GM12878 (cell line): ENCODE data around the gene USP36. TPM values are rescaled to one million over a fixed set of nuclear protein-coding genes. Genes with fewer than 3 reads are reported as not detected.
A peak's percentile ranks its signal among the peaks of the same experiment; 100 is the strongest.

Experiments
- ATAC-seq: fragments of 200-7000 bp; cut with Tn5 transposase; 3 replicates; pipeline ENCODE4 v1.9.1; 2020; ENCODE audit warnings: mild to moderate bottlenecking, moderate library complexity
- BruUV-seq: library from RNA; stranded (reverse); fragments of 400-500 nt; replicated peaks from 2 replicates; lab custom pipeline; 2021; lab: Mats Ljungman, UMichigan
- CTCF ChIA-PET: fragments of 300-600 bp; sonication (Branson Sonifier 250); formaldehyde crosslinking; extraction: SDS; loops from one replicate; lab custom pipeline; 2021; ENCODE audit warnings: inconsistent platforms; lab: Yijun Ruan, JAX
- POLR2A ChIA-PET: fragments of 350-600 bp; formaldehyde crosslinking; extraction: SDS; loops from one replicate; lab custom pipeline; 2021; ENCODE audit warnings: inconsistent platforms; lab: Charles Lee
- RAD21 ChIA-PET: fragments of 300-600 bp; sonication (Branson Sonifier 250); formaldehyde crosslinking; loops from one replicate; lab custom pipeline; 2023; ENCODE audit warnings: antibody characterized with exemption; ENCODE audit not compliant: unreplicated experiment; lab: Charles Lee
- SMC1A ChIA-PET: fragments of 300-600 bp; sonication (Branson Sonifier 250); formaldehyde crosslinking; loops from one replicate; lab custom pipeline; 2023; ENCODE audit not compliant: unreplicated experiment, uncharacterized antibody; lab: Charles Lee
- DNase-seq: peaks from one replicate; pipeline ENCODE4 v3.0.0-alpha.2; 2011; ENCODE audit warnings: low read depth, low spot score
- FAIRE-seq: peaks from 3 replicates; lab custom pipeline; 2011; peaks lifted over from hg19 to GRCh38; lab: Jason Lieb, UNC
- H2AFZ ChIP-seq: 2 replicates; pipeline ENCODE4 v1.6.0; 2011; ENCODE audit warnings: low read depth, low read length, control low read depth; ENCODE audit not compliant: control insufficient read depth
- H3K27ac ChIP-seq: 2 replicates; pipeline ENCODE4 v1.5.1; 2011; ENCODE audit warnings: control low read depth; ENCODE audit not compliant: control insufficient read depth, insufficient read depth
- H3K27me3 ChIP-seq, 2 experiments: replicated peaks in 1 of 2; 2 replicates each; pipeline versions ENCODE4 v1.6.0 to v1.6.1; 2011; ENCODE audit warnings: low read length in 1 of 2; ENCODE audit not compliant: control insufficient read depth in 2 of 2, insufficient read depth in 2 of 2
- H3K36me3 ChIP-seq, 2 experiments: 2 replicates each; pipeline ENCODE4 v1.5.1; 2011; ENCODE audit warnings: low read length in 1 of 2; ENCODE audit not compliant: control insufficient read depth in 2 of 2, insufficient read depth in 2 of 2
- H3K4me1 ChIP-seq: 2 replicates; pipeline ENCODE4 v1.6.1; 2011; ENCODE audit warnings: mild to moderate bottlenecking, low read length, moderate library complexity, mixed read lengths; ENCODE audit not compliant: control insufficient read depth, insufficient read depth
- H3K4me2 ChIP-seq: 2 replicates; pipeline ENCODE4 v1.6.0; 2011; ENCODE audit warnings: control low read depth; ENCODE audit not compliant: control insufficient read depth, insufficient read depth
- H3K4me3 ChIP-seq: fragments of 200-600 bp; sonication (generic); 2 replicates; pipeline ENCODE4 v1.5.1; 2016
- H3K79me2 ChIP-seq: 2 replicates; pipeline ENCODE4 v1.6.0; 2011; ENCODE audit warnings: low read length; ENCODE audit not compliant: control insufficient read depth, insufficient read depth
- H3K9ac ChIP-seq: 2 replicates; pipeline ENCODE4 v1.8.0; 2011; ENCODE audit warnings: low read length, control low read depth, mixed read lengths; ENCODE audit not compliant: control insufficient read depth, insufficient read depth
- H3K9me3 ChIP-seq: replicated peaks from 3 replicates; pipeline ENCODE4 v1.5.1; 2011; ENCODE audit warnings: mild to moderate bottlenecking, low read length; ENCODE audit not compliant: control insufficient read depth, insufficient read depth
- H4K20me1 ChIP-seq: 2 replicates; pipeline ENCODE4 v1.6.0; 2011; ENCODE audit not compliant: control insufficient read depth, insufficient read depth
- BHLHE40 ChIP-seq, 2 experiments: fragments of 450-650 bp in 1 of 2; IDR thresholded peaks; 2 replicates each; pipeline ENCODE4 v1.6.1; 2011 to 2017; ENCODE audit warnings: low read depth in 2 of 2, borderline replicate concordance in 1 of 2, improper control_type of control experiment in 1 of 2, low read length in 1 of 2, mild to moderate bottlenecking in 1 of 2
- CBX5 ChIP-seq: sonication (generic); IDR thresholded peaks from 2 replicates; pipeline ENCODE4 v1.6.1; 2016; ENCODE audit warnings: low read depth, moderate library complexity, mild to moderate bottlenecking, inconsistent platforms
- HDGF ChIP-seq: fragments of 450-650 bp; IDR thresholded peaks from 2 replicates; pipeline ENCODE4 v1.6.1; 2016; ENCODE audit warnings: antibody characterized with exemption
- IKZF1 ChIP-seq: fragments of 450-650 bp; conservative IDR thresholded peaks from 2 replicates; pipeline ENCODE4 v1.6.1; 2017; ENCODE audit warnings: antibody characterized with exemption, mild to moderate bottlenecking
- IRF4 ChIP-seq: IDR thresholded peaks from 2 replicates; pipeline ENCODE4 v1.6.1; 2011; ENCODE audit warnings: low read depth, low read length
- MTA3 ChIP-seq: IDR thresholded peaks from 2 replicates; pipeline ENCODE4 v1.6.1; 2012; ENCODE audit warnings: low read length, inconsistent platforms, borderline replicate concordance
- POLR2A ChIP-seq: IDR thresholded peaks from 2 replicates; pipeline ENCODE4 v1.6.1; 2011; ENCODE audit warnings: low read depth, mild to moderate bottlenecking, low read length
- SKIL ChIP-seq: fragments of 450-650 bp; IDR thresholded peaks from 2 replicates; pipeline ENCODE4 v1.6.1; 2017; ENCODE audit warnings: mild to moderate bottlenecking, low read depth, inconsistent platforms; ENCODE audit not compliant: poor library complexity, severe bottlenecking
- SMARCA5 ChIP-seq: fragments of 450-650 bp; IDR thresholded peaks from 2 replicates; pipeline ENCODE4 v1.6.1; 2017; ENCODE audit warnings: mild to moderate bottlenecking
- SREBF1 ChIP-seq: IDR thresholded peaks from 2 replicates; pipeline ENCODE4 v1.6.1; 2012; ENCODE audit warnings: mild to moderate bottlenecking, low read length
- WGBS: methylation state at CpG from one replicate; pipeline ENCODE4 v1.1.6; 2016; ENCODE audit warnings: low lambda C conversion rate; ENCODE audit not compliant: insufficient replicate concordance, insufficient coverage; ENCODE audit errors: missing lambda C conversion rate; 5-methylcytosine and 5-hydroxymethylcytosine counted together
- in situ Hi-C: fragments of 300-500 bp; cut with MboI; formaldehyde crosslinking; loops from 9 replicates; pipeline ENCODE4 v1.14.3; 2018; ENCODE audit warnings: mixed read lengths
- intact Hi-C: fragments of 100-400 bp; cut with micrococcal nuclease; formaldehyde crosslinking; loops from one replicate; pipeline ENCODE4 v1.14.2; 2022; ENCODE audit not compliant: unreplicated experiment
- polyA plus RNA-seq, 11 experiments: library from polyadenylated mRNA; depleted of rRNA in 4 of 11; unstranded in 6 of 11; stranded (reverse) in 5 of 11; fragments of >200 nt; fragmentation: Nextera tagmentation in 4 of 11; fragmentation: Illumina TruSeq in 1 of 11; extraction: Ambion mirVana in 4 of 11; extraction: Trizol in 1 of 11; gene quantifications; 1 replicate in 1 of 11; 2 replicates in 10 of 11; pipeline versions ENCODE4 v1.2.1 to v1.2.3, GENCODE V29; 2011 to 2016; ENCODE audit warnings: inconsistent platforms in 2 of 11, missing spikeins in 2 of 11, low read depth in 1 of 11
- total RNA-seq, 4 experiments: library from RNA; depleted of rRNA in 3 of 4; stranded (reverse); fragments of >200 nt in 3 of 4; fragmentation: Illumina TruSeq in 1 of 4; extraction: Trizol in 1 of 4; gene quantifications; 2 replicates each; pipeline versions ENCODE4 v1.2.1 to v1.2.3, GENCODE V29; 2013 to 2021
- TF ChIP-seq, protein P1 (sequence below), 3 experiments: IDR thresholded peaks in 2 of 3; conservative IDR thresholded peaks in 1 of 3; 2 replicates each; pipeline ENCODE4 v1.5.1; 2011; ENCODE audit warnings: low read depth in 3 of 3, low read length in 3 of 3, mild to moderate bottlenecking in 3 of 3, control low read depth in 2 of 3, moderate library complexity in 2 of 3, inconsistent platforms in 1 of 3, mixed read lengths in 1 of 3; ENCODE audit not compliant: control insufficient read depth in 2 of 3, insufficient read depth in 1 of 3; ENCODE audit errors: extremely low read depth in 1 of 3

Gene USP36
- total and polyA plus RNA-seq, 10 of the 15 experiments (the other 5 are each of a cell fraction or from before 2014, with no cell fraction given): 7.2 to 65.7 (median 33.6) TPM

- RAD21 ChIA-PET: no interaction called here
- no peak overlapping the region for H3K9ac ChIP-seq
- FAIRE-seq: no peak
- DNase-seq: no peak
- no peak for TF ChIP-seq HDGF
- peak; percentile 34; the same call in 1 of the 2 replicates for TF ChIP-seq POLR2A
- no TSS peak for BruUV-seq
- POLR2A ChIA-PET: interaction anchor here (0.7 to 0.8 kb wide), 2 partner anchors 18 to 20 kb away, joined by 3 read pairs; no protein-coding TSS in a partner anchor
- H3K79me2 ChIP-seq: no peaks in the 10 kb centered on the region; the same call in 1 of the 2 replicates
- intact Hi-C loops (no loop called here), in situ Hi-C loops (no loop called here)
- H2AFZ ChIP-seq: no peak overlapping the region
- H3K27ac ChIP-seq: no peak overlapping the region
- H3K4me1 ChIP-seq: no peaks in the 10 kb centered on the region
- SMC1A ChIA-PET: no interaction called here
- CTCF ChIA-PET: no interaction called here
- H3K9me3 ChIP-seq: no peaks in the 10 kb centered on the region
- 95% methylated on average over 18 of the region's 18 CpGs for WGBS
- ATAC-seq: no peak
- H3K27me3 ChIP-seq: no peaks in the 10 kb centered on the region
- peaks cover 44 to 51% of the 10 kb centered on the region in 2 experiments for H3K36me3 ChIP-seq
- H4K20me1 ChIP-seq: no peaks in the 10 kb centered on the region
- H3K4me3 ChIP-seq: no peak overlapping the region
- no peak overlapping the region for H3K4me2 ChIP-seq
Measured at GRCh38 chr17:78819806-78820792, 20.5 kb downstream of the USP36 start.

- 90% methylated on average over 8 of the region's 8 CpGs for WGBS
- Histone ChIP-seq H3K27me3 (no peaks in the 10 kb centered on the region), H3K9ac (no peak overlapping the region), H3K36me3 (peaks cover 44 to 51% of the 10 kb centered on the region in 2 experiments), H3K4me1 (no peaks in the 10 kb centered on the region), H3K27ac (no peak overlapping the region), H3K79me2 (no peaks in the 10 kb centered on the region; the same call in 1 of the 2 replicates), H3K9me3 (no peaks in the 10 kb centered on the region), H3K4me3 (no peak overlapping the region), H3K4me2 (no peak overlapping the region), H4K20me1 (no peaks in the 10 kb centered on the region), H2AFZ (no peak overlapping the region)
- in situ Hi-C loops (no loop called here), intact Hi-C loops (no loop called here)
- TF ChIP-seq CBX5 (no peak), BHLHE40 (IDR thresholded peaks at IDR 0.05; ENCODE audit: borderline replicate concordance in 1 of 2, low read depth in 2 of 2, low read length in 1 of 2) (no peak), MTA3 (no peak), SMARCA5 (no peak), SREBF1 (no peak), IRF4 (no peak), SKIL (no peak), IKZF1 (no peak)
- TF ChIP-seq, protein P1, sequence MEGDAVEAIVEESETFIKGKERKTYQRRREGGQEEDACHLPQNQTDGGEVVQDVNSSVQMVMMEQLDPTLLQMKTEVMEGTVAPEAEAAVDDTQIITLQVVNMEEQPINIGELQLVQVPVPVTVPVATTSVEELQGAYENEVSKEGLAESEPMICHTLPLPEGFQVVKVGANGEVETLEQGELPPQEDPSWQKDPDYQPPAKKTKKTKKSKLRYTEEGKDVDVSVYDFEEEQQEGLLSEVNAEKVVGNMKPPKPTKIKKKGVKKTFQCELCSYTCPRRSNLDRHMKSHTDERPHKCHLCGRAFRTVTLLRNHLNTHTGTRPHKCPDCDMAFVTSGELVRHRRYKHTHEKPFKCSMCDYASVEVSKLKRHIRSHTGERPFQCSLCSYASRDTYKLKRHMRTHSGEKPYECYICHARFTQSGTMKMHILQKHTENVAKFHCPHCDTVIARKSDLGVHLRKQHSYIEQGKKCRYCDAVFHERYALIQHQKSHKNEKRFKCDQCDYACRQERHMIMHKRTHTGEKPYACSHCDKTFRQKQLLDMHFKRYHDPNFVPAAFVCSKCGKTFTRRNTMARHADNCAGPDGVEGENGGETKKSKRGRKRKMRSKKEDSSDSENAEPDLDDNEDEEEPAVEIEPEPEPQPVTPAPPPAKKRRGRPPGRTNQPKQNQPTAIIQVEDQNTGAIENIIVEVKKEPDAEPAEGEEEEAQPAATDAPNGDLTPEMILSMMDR (IDR thresholded peaks at IDR 0.05 in 2 of 3, conservative IDR thresholded peaks at IDR 0.05 in 1 of 3; ENCODE audit: control insufficient read depth in 2 of 3, extremely low read depth in 1 of 3, insufficient read depth in 1 of 3, low read depth in 3 of 3, low read length in 3 of 3): no peak
- FAIRE-seq (no peak), DNase-seq (no peak), ATAC-seq (no peak)
- SMC1A ChIA-PET: no interaction called here
- RAD21 ChIA-PET: no interaction called here
- POLR2A ChIA-PET: interaction anchor here (0.6 to 0.8 kb wide), 3 partner anchors 19 to 42 kb away, joined by 3 to 4 read pairs (median 3); no protein-coding TSS in a partner anchor
- CTCF ChIA-PET: no interaction called here
- BruUV-seq: no TSS peak
Measured at GRCh38 chr17:78819402-78819801, 21.2 kb downstream of the USP36 start.
